ENCODE results near the gene SESN1.

- TF ChIP-seq RARB (CRISPR knock-in tag; IDR thresholded peaks at IDR 0.05) = no peak
- no peak for TF ChIP-seq TOX (CRISPR knock-in tag; IDR thresholded peaks at IDR 0.05; ENCODE audit: borderline replicate concordance)
- TF ChIP-seq ARNTL (CRISPR knock-in tag; IDR thresholded peaks at IDR 0.05; ENCODE audit: borderline replicate concordance, low read depth) = no peak
- TF ChIP-seq ZFP30 (CRISPR knock-in tag; IDR thresholded peaks at IDR 0.05) = no peak
- TF ChIP-seq PATZ1 (CRISPR knock-in tag; IDR thresholded peaks at IDR 0.05; ENCODE audit: borderline replicate concordance) = no peak
Measured at GRCh38 chr6:109121411-109121810, 26.8 kb upstream of the SESN1 start.
